HG03064 (cell line): Measurements from ENCODE around the gene RUNDC1.
"Not testable (repeated sequence)": the region's sequence is repeated elsewhere in the genome, so short reads cannot be mapped to it uniquely, and the experiment has no call there.

Source experiments
- ATAC-seq: cut with Tn5 transposase; IDR thresholded peaks from one replicate; pipeline ENCODE4 v1.9.1; 2021; ENCODE audit warnings: low read depth; ENCODE audit not compliant: unreplicated experiment

The RUNDC1 gene

GRCh38 chr17:42980274-42980765 lies at the start of gene RUNDC1:
TSS of gene RUNDC1 (plus strand) at chr17:42980565. CDS start at chr17:42980577, 12 bp downstream.
- peak; percentile 70 for ATAC-seq

GRCh38 chr17:42937712-42938596 lies 42.4 kb upstream of the RUNDC1 start:
- ATAC-seq: no peak

DNA sequence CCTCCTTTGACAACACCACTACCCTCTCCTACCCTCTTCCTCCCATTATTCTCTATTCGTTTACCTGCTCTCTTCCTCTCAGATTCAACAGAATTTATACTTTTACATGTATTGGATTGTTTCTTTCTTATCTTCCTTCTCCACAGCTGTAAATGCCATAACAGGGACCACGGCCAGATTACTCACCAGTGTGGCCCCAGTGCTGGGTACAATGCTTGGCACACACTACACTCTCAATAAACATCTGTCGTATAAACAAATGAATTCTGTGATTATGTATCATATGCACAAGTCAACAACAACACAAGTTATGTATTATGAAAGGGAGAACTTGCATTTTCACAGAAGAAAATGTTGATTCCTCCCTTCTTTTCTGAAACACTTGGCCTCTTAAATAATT lies 36.2 kb upstream of the RUNDC1 start:
- ATAC-seq: no peak

GRCh38 chr17:42946812-42947211 lies 33.6 kb upstream of the RUNDC1 start:
- no peak for ATAC-seq

DNA sequence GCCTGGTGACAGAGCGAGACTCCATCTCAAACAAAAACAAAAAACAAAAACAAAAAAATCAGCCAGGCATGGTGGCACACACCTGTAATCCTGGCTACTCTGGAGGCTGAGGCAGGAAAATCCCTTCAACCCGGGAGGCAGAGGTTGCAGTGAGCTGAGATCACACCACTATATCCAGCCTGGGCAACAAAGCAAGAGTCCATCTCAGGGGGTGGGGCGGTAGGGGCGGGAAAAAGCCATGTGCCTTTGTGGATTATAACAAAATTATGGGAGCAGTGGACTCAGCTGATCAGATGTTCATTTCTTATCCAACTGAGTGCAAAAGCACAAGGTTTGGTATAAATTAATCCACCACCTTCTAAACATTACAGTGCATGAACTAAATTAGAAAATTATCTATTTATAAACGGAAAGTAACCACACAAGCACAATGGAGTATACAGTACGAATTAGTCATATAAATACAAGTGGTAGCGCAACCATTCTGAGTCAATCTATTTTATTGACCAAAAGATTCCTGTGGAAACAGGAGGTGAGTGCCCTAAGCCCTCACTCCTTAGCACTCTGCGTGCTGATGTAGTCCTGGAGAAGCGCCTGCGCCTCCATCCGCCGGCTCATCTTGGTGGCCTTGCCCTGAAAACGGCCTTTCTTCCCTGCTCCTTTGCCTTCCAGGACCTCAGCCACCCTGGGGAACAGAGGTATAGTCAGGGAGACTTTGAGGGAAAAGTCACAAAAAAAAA lies 30.2 kb upstream of the RUNDC1 start:
- ATAC-seq: no peak

- no peak for ATAC-seq
These were observed 26.7 kb upstream of the RUNDC1 start for GRCh38 chr17:42953669-42954068.

- ATAC-seq: peak; percentile 80
These were observed 16.0 kb upstream of the RUNDC1 start, which contains the start of gene AARSD1 for GRCh38 chr17:42964161-42964932. TSS of gene AARSD1 (minus strand) at chr17:42964454. CDS start at chr17:42964440, 14 bp downstream.

DNA sequence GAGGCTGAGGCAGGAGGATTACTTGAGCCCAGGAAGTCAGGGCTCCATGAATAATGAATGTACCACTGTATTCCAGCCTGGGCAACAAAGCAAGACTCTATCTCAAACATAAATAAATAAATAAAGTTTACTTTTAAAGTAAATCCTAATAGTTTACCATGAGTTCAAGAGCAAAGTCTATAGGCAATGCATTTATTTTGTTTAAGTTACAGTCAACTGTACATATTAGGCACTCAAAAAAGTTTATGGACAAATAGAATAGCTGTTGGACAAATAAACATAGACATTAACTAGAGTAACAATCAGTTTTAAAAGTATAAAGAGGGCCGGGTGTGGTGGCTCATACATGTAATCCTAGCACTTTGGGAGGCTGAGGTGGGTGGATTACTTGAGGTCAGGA lies 12.4 kb upstream of the RUNDC1 start:
- no peak for ATAC-seq

DNA sequence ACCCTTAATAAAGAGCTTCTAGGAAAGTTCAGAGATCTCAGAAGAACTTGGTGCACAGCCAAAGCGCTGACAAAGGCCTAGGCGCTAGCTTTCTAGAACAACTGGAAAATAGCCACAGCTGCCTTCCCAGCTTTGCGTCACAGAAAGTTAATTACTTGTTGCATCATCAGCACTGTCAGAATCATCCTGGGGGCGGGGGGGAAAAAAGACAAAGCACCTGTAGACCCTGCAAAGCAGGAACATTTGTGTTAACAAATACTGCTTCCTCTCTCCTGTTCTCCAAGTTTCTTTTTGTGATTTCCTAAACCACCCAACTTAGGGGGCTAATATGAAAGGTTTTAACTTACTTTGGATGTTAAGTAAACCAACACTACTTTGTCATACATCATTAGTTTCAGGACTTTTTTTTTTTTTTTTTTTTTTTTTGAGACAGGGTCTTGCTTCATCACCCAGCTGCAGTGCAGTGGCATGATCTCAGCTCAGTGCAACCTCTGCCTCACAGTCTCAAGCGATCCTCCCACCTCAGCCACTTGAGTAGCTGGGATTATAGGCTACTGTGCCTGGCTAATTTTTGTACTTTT lies 11.3 kb upstream of the RUNDC1 start:
- ATAC-seq: no peak

DNA sequence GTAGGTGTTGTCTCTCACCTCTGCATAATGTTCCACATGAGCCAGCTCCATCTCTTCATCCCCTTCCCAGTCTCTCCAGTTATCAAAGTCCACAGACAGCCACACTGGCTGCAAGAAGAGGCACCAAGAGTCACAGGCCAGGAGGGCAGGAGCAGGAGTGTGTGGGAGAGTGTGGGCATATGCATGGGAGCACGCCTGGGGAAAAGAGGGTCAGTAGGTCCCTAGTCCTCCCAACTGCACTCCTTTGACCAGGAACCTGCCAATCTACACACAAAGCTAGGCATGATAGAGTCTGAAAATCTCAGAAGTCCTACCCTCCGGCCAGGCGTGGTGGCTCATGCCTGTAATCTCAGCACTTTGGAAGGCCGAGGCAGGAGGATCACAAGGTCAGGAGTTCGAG lies 8.8 kb upstream of the RUNDC1 start:
- ATAC-seq: no peak

DNA sequence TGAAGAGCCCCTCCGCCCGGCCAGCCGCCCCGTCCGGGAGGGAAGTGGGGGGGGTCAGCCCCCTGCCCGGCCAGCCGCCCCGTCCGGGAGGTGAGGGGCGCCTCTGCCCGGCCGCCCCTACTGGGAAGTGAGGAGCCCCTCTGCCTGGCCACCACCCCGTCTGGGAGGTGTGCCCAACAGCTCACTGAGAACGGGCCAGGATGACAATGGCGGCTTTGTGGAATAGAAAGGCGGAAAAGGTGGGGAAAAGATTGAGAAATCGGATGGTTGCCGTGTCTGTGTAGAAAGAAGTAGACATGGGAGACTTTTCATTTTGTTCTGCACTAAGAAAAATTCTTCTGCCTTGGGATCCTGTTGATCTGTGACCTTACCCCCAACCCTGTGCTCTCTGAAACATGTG lies 7.0 kb upstream of the RUNDC1 start:
- ATAC-seq: not testable (repeated sequence)

GRCh38 chr17:42975265-42975664 lies 5.1 kb upstream of the RUNDC1 start:
- ATAC-seq: no peak

DNA sequence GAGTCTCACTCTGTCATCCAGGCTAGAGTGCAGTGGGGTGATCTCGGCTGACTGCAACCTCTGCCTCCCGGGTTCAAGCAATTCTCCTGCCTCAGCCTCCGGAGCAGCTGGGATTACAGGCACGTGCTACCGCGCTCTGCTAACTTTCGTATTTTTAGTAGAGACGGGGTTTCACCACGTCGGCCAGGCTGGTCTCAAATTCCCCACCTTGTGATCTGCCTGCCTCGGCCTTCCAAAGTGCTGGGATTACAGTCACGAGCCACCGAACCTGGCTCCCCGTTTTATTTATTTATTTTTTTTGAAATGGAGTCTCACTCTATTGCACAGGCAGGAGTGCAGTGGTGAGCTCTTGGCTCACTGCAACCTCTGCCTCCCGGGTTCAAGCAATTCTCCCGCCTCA lies 4.7 kb upstream of the RUNDC1 start:
- ATAC-seq: not testable (repeated sequence)

GRCh38 chr17:42979511-42980273 lies 673 bp upstream of the RUNDC1 start, which contains the start of gene PTGES3L:
TSS of gene PTGES3L (minus strand) at chr17:42980080. CDS start at chr17:42980053, 27 bp downstream.
- peak; percentile 17 for ATAC-seq

DNA sequence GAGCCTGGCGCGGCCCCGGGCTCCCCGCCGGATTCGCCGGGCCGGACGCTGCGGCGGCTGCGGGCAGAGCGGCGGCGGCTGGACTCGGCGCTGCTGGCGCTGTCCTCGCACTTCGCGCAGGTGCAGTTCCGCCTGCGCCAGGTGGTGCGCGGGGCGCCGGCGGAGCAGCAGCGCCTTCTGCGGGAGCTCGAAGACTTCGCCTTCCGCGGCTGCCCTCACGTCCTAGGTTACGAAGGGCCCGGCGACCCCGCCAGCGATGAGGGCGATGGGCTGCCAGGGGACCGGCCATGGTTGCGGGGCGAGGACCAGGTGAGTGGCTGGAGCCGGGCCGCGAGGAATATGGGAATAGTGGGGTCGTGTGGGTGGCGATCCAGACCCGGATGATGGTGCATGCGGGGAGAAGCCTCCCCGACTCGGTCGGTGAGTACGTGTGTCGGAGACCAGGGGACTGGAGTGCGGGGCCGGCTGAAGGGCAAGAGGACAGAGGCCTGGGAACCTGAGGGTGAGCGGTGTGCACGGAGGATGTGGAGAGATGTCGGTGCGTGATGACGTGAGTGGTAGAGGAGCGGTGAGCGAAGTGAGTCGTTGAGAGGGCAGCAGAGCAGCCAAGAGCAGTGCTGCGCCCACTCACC lies 517 bp downstream of the RUNDC1 start:
- ATAC-seq: peak; percentile 35

GRCh38 chr17:42982266-42982665 lies 1.9 kb downstream of the RUNDC1 start:
- no peak for ATAC-seq

DNA sequence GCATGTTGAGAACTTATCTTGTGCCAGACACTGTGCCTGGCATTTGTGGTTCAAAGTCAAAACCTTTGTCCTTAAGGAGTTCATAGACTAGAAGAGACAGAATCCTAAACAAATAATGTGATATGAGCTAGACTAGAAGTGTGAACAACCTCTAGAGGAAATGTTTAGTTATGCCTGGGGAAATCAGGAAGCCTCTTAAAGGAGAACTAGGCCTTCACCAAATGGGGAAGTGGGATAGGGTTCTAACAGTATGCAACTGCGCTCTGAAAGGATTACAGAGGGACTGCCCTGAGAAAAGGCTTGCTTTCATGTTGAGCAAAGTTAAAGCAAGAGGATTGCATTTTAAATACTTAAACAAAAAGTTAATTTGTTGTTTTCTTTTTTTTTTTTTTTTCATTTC lies 4.9 kb downstream of the RUNDC1 start:
- ATAC-seq: no peak

DNA sequence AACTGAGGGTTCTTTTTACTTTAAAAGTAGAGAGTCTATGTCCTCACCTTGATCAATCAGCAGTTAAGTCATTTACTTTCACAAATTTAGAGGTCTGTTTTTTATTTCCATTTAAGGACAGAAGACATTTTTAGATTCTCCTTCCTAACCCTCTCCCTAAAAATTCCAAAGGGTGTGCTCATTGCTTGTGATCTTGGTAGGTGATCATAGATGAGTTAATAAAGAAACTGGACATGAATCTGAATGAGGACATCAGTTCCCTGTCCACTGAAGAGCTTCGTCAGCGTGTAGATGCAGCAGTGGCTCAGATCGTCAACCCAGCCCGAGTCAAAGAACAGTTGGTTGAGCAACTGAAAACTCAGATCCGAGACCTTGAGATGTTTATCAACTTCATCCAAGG lies 8.8 kb downstream of the RUNDC1 start:
- no peak for ATAC-seq
